Kasumi-1 (cell line): ENCODE results near the gene PDGFD.

Experiments
- DNase-seq, 2 experiments: peaks; one replicate each; lab custom pipeline; 2025; lab: John Stamatoyannopoulos, UW

Gene PDGFD

GRCh38 chr11:103958475-103959215 is 205.3 kb downstream of the PDGFD start:
- no peak for DNase-seq

GRCh38 chr11:103953797-103954486 is 210.0 kb downstream of the PDGFD start:
- DNase-seq: no peak

GRCh38 chr11:103949781-103950180 is 214.2 kb downstream of the PDGFD start:
- no peak for DNase-seq

GRCh38 chr11:103948187-103948763 is 215.7 kb downstream of the PDGFD start:
- DNase-seq: no peak

GRCh38 chr11:103947546-103947919 is 216.4 kb downstream of the PDGFD start:
- DNase-seq: no peak

- DNase-seq: no peak
Measured at GRCh38 chr11:103946793-103947545, 217.0 kb downstream of the PDGFD start.

GRCh38 chr11:103944251-103944940 is 219.6 kb downstream of the PDGFD start:
- DNase-seq: no peak

GRCh38 chr11:103942646-103943045 is 221.3 kb downstream of the PDGFD start:
- peak; percentile 36 to 37 for DNase-seq

- no peak for DNase-seq
Measured at GRCh38 chr11:103940551-103940950, 223.4 kb downstream of the PDGFD start.

- DNase-seq: no peak
Measured at GRCh38 chr11:103939694-103940093, 224.3 kb downstream of the PDGFD start.

GRCh38 chr11:103936059-103936458 is 227.9 kb downstream of the PDGFD start:
- DNase-seq: no peak

GRCh38 chr11:103935219-103935618 is 228.7 kb downstream of the PDGFD start:
- no peak for DNase-seq

- DNase-seq: no peak
Measured at GRCh38 chr11:103929170-103929903, 234.6 kb downstream of the PDGFD start.

- no peak for DNase-seq
Measured at GRCh38 chr11:103928802-103929161, 235.2 kb downstream of the PDGFD start.

- DNase-seq: no peak
Measured at GRCh38 chr11:103928040-103928801, 235.7 kb downstream of the PDGFD start.

- DNase-seq: peak; percentile 39 to 46
Measured at GRCh38 chr11:103927535-103927934, 236.4 kb downstream of the PDGFD start.

GRCh38 chr11:103926990-103927389 is 237.0 kb downstream of the PDGFD start:
- no peak for DNase-seq

GRCh38 chr11:103924166-103925013 is 239.6 kb downstream of the PDGFD start:
- no peak for DNase-seq

- no peak for DNase-seq
Measured at GRCh38 chr11:103923451-103923931, 240.5 kb downstream of the PDGFD start.
